ENCODE data around the gene AOPEP. TPM values are rescaled to one million over a fixed set of nuclear protein-coding genes. Genes with fewer than 3 reads are reported as not detected.

Gene AOPEP
- total RNA-seq, 4 donors from 2014 or later = 149 to 306 (median 193) TPM

DNA sequence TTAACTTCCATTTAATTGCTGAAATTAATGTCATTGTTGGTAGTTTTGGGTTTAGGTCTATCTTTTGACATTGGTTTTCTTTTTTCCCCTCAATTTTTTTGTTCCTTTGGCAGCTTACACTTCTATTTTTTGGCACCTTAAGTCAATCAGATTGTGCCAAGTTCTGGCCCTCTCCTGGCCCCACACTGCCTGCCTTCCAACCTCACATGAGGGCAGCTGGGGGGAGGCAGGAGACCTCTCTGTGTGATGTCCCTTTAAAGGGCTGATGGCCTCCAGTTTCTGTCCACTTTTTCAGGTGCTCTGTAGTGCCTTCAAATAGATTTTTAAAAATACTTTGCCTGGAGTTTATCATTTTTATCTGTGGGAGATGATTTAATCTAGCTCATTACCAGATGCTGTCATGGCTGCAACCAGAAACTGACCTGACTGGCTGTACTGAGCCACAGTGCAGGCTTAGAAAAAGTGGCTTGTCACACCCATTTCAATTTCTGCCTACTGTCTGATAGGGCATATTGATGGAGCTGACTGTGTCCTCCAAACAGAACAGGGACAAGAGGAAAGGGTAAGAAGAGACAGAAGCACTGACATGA, 394.4 kb downstream of the AOPEP start:
- Histone ChIP-seq H3K27me3 (no peaks in the 10 kb centered on the region), H3K36me3 (no peaks in the 10 kb centered on the region), H3K9me3 (no peaks in the 10 kb centered on the region), H3K4me3 (no peak overlapping the region), H3K27ac (no peak overlapping the region), H3K4me1 (peaks cover 22% of the 10 kb centered on the region)
- no peak for DNase-seq (ENCODE audit: low spot score in 2 of 2)
- TF ChIP-seq EP300 (IDR thresholded peaks at IDR 0.05) (no peak), POLR2AphosphoS5 (IDR thresholded peaks at IDR 0.05) (no peak), POLR2A (IDR thresholded peaks at IDR 0.05) (no peak)
- TF ChIP-seq, protein P1, sequence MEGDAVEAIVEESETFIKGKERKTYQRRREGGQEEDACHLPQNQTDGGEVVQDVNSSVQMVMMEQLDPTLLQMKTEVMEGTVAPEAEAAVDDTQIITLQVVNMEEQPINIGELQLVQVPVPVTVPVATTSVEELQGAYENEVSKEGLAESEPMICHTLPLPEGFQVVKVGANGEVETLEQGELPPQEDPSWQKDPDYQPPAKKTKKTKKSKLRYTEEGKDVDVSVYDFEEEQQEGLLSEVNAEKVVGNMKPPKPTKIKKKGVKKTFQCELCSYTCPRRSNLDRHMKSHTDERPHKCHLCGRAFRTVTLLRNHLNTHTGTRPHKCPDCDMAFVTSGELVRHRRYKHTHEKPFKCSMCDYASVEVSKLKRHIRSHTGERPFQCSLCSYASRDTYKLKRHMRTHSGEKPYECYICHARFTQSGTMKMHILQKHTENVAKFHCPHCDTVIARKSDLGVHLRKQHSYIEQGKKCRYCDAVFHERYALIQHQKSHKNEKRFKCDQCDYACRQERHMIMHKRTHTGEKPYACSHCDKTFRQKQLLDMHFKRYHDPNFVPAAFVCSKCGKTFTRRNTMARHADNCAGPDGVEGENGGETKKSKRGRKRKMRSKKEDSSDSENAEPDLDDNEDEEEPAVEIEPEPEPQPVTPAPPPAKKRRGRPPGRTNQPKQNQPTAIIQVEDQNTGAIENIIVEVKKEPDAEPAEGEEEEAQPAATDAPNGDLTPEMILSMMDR (IDR thresholded peaks at IDR 0.05) = no peak

DNA sequence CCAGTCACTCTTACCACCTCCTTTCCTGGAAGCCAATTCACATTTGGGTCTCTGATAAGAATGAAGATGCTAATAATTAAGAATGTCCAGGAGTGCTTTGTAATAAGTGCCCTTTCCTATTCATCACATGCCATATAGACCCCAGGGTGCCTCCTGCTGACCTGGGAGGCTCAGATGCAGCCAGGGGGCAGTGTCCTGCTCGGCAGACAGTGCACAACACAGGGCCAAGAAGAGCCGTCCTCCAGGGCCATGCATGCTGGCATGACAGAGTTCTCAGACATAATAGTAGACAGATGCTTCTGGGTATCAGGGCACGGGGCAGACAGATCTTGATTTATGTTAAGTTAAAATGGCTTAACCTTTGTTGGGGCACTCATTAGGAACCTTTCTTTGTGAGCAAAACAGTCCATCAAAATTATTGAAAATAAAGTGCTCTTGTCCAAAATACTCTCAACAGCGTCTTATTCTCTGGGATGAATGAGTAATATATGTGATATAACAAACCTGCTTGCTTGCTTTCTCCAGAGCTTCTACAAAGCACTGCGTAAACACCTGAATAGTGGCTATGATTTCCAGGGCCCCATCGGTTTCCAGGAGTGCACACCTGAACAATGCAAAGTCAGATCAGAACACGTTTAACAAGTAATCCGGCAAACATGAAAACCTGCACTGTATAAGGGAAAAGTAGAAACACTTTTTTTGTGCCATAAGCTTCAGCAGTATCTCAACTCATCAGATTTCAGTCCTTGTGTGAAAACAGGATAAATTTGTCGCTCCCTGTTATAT, 398.3 kb downstream of the AOPEP start:
- H3K9me3 ChIP-seq = no peaks in the 10 kb centered on the region
- no peak for DNase-seq (ENCODE audit: low spot score in 2 of 2)
- 49% methylated on average over 9 of the region's 9 CpGs for WGBS
- H3K27ac ChIP-seq = peak overlapping the region; percentile 34
- H3K4me3 ChIP-seq = no peak overlapping the region
- no peak for TF ChIP-seq POLR2A (IDR thresholded peaks at IDR 0.05)
- TF ChIP-seq, protein P1 (IDR thresholded peaks at IDR 0.05) = no peak
- TF ChIP-seq POLR2AphosphoS5 (IDR thresholded peaks at IDR 0.05) = no peak
- no peak for TF ChIP-seq EP300 (IDR thresholded peaks at IDR 0.05)
- no peaks in the 10 kb centered on the region for H3K36me3 ChIP-seq
- no peaks in the 10 kb centered on the region for H3K27me3 ChIP-seq
- H3K4me1 ChIP-seq = peaks cover 41% of the 10 kb centered on the region

DNA sequence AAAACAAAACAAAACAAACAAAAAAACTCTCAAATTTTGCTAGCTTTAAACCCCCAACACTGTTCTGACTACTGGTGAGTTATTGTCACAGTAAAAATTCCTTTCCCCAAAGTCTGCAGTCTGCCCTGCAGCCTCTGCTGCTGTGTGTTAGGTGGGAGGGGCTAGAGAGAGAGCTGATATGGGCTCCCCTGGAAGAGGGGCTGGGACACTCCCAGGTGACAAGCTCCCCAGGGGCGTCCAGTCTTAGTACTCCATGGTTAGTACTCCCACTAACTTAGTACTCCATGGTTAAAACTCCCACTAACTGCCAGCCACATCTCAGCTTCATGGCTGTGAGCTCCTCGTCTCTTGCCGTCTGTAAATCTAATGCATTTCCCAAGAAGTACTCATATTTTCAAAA, 399.2 kb downstream of the AOPEP start:
- H3K27ac ChIP-seq = peak overlapping the region; percentile 34
- no peak overlapping the region for H3K4me3 ChIP-seq
- DNase-seq (ENCODE audit: low spot score in 2 of 2) = no peak
- TF ChIP-seq EP300 (IDR thresholded peaks at IDR 0.05) (no peak), POLR2AphosphoS5 (IDR thresholded peaks at IDR 0.05) (no peak), POLR2A (IDR thresholded peaks at IDR 0.05) (no peak)
- TF ChIP-seq, protein P1 (IDR thresholded peaks at IDR 0.05) = no peak
- 50% methylated on average over 3 of the region's 3 CpGs for WGBS
- no peaks in the 10 kb centered on the region for H3K9me3 ChIP-seq
- peaks cover 41% of the 10 kb centered on the region for H3K4me1 ChIP-seq
- no peaks in the 10 kb centered on the region for H3K36me3 ChIP-seq
- H3K27me3 ChIP-seq = no peaks in the 10 kb centered on the region

DNA sequence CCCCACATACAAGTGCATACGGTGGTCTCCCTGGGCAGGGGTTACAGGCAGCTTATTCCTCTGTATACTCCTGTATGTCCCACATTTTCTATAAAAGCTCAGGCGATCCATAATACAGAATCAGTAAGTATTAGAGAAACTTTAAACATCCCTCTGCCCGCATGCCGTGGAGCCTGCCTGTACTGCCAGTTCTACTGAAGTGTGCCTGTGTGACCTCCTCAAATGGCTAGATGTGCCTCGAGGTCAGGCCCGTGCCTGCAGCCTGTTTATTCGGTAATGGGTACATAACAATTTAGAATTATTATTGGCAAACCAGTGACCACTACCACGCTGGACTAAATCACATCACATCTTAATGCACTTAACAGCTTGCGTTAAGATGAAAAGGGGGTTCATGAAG, 400.2 kb downstream of the AOPEP start:
- H3K27me3 ChIP-seq = no peaks in the 10 kb centered on the region
- TF ChIP-seq POLR2AphosphoS5 (IDR thresholded peaks at IDR 0.05) = no peak
- TF ChIP-seq EP300 (IDR thresholded peaks at IDR 0.05) = no peak
- TF ChIP-seq POLR2A (IDR thresholded peaks at IDR 0.05) = no peak
- TF ChIP-seq, protein P1 (IDR thresholded peaks at IDR 0.05) = no peak
- H3K27ac ChIP-seq = no peak overlapping the region
- H3K4me3 ChIP-seq = peak overlapping the region; percentile 39
- H3K9me3 ChIP-seq = no peaks in the 10 kb centered on the region
- peaks cover 49% of the 10 kb centered on the region for H3K4me1 ChIP-seq
- WGBS = 78% methylated on average over 9 of the region's 9 CpGs
- no peak for DNase-seq (ENCODE audit: low spot score in 2 of 2)
- no peaks in the 10 kb centered on the region for H3K36me3 ChIP-seq

Data from suprapubic skin (tissue), 4 donors.